Mesendoderm (in vitro differentiated cells): ENCODE data around the gene AGXT.

Experiments
- DNase-seq: peaks from one replicate; pipeline ENCODE4 v3.0.0; 2013
- H2AK5ac ChIP-seq: 2 replicates; pipeline ENCODE4 v1.6.1; 2013; ENCODE audit warnings: low read length, inconsistent platforms
- H2BK120ac ChIP-seq: 2 replicates; pipeline ENCODE4 v1.6.1; 2013; ENCODE audit warnings: low read depth, mild to moderate bottlenecking, low read length, moderate library complexity, mixed read lengths
- H2BK15ac ChIP-seq: replicated peaks from 2 replicates; pipeline ENCODE4 v1.6.1; 2013; ENCODE audit warnings: low read depth, mild to moderate bottlenecking, moderate library complexity
- H2BK5ac ChIP-seq: 2 replicates; pipeline ENCODE4 v1.6.1; 2013; ENCODE audit warnings: low read length, inconsistent platforms
- H3K18ac ChIP-seq: 2 replicates; pipeline ENCODE4 v1.6.1; 2013; ENCODE audit warnings: mild to moderate bottlenecking, low read length, mixed read lengths
- H3K23ac ChIP-seq: one replicate; pipeline ENCODE4 v1.6.1; 2013; ENCODE audit warnings: low read length
- H3K27ac ChIP-seq: 2 replicates; pipeline ENCODE4 v1.5.1; 2013; ENCODE audit warnings: low read depth, mild to moderate bottlenecking, inconsistent platforms, low read length, moderate library complexity
- H3K27me3 ChIP-seq: 2 replicates; pipeline ENCODE4 v1.6.1; 2013; ENCODE audit warnings: low read length, control low read depth, mild to moderate bottlenecking, inconsistent platforms; ENCODE audit not compliant: insufficient read depth, poor library complexity
- H3K36me3 ChIP-seq: 2 replicates; pipeline ENCODE4 v1.6.1; 2013; ENCODE audit warnings: low read length, inconsistent platforms; ENCODE audit not compliant: control insufficient read depth, insufficient read depth
- H3K4ac ChIP-seq: one replicate; pipeline ENCODE4 v1.6.1; 2013; ENCODE audit warnings: low read depth, mild to moderate bottlenecking, low read length, moderate library complexity
- H3K4me1 ChIP-seq: 2 replicates; pipeline ENCODE4 v1.6.1; 2013; ENCODE audit warnings: low read depth, low read length, inconsistent platforms; ENCODE audit not compliant: control insufficient read depth
- H3K4me2 ChIP-seq: 2 replicates; pipeline ENCODE4 v1.6.1; 2013; ENCODE audit warnings: low read length
- H3K4me3 ChIP-seq: 2 replicates; pipeline ENCODE4 v1.5.1; 2013; ENCODE audit warnings: mild to moderate bottlenecking, low read length
- H3K56ac ChIP-seq: one replicate; pipeline ENCODE4 v1.6.1; 2013; ENCODE audit warnings: low read length
- H3K79me1 ChIP-seq: 2 replicates; pipeline ENCODE4 v1.6.1; 2013; ENCODE audit warnings: low read length, inconsistent platforms
- H3K79me2 ChIP-seq: 2 replicates; pipeline ENCODE4 v1.6.1; 2013; ENCODE audit warnings: mild to moderate bottlenecking, low read length; ENCODE audit not compliant: control insufficient read depth, insufficient read depth
- H3K9ac ChIP-seq: 2 replicates; pipeline ENCODE4 v1.6.1; 2013; ENCODE audit warnings: low read length, inconsistent platforms
- H4K5ac ChIP-seq: one replicate; pipeline ENCODE4 v1.6.1; 2013; ENCODE audit warnings: low read length
- H4K8ac ChIP-seq: one replicate; pipeline ENCODE4 v1.6.1; 2013; ENCODE audit warnings: low read depth, mild to moderate bottlenecking, control low read depth, low read length, moderate library complexity
- WGBS: extraction: QIAGEN DNeasy Blood & Tissue Kit; methylation state at CpG from one replicate; pipeline ENCODE4 v1.1.7; 2013; ENCODE audit warnings: low lambda C conversion rate, missing lambda C conversion rate; ENCODE audit not compliant: insufficient coverage; ENCODE audit errors: extremely low coverage; 5-methylcytosine and 5-hydroxymethylcytosine counted together

AGXT gene

GRCh38 chr2:240927390-240927781 is 58.8 kb downstream of the AGXT start:
- Histone ChIP-seq H2AK5ac (no peak overlapping the region), H3K79me1 (no peaks in the 10 kb centered on the region), H4K8ac (no peak overlapping the region), H3K4me2 (no peak overlapping the region), H2BK15ac (no peak overlapping the region), H3K27ac (no peak overlapping the region), H4K5ac (no peak overlapping the region), H3K4me1 (no peaks in the 10 kb centered on the region), H3K9ac (no peak overlapping the region), H3K79me2 (no peaks in the 10 kb centered on the region), H2BK5ac (no peak overlapping the region), H3K4ac (no peak overlapping the region), H3K27me3 (no peaks in the 10 kb centered on the region), H2BK120ac (no peak overlapping the region), H3K56ac (no peak overlapping the region), H3K36me3 (no peaks in the 10 kb centered on the region), H3K18ac (no peak overlapping the region), H3K4me3 (no peak overlapping the region), H3K23ac (no peak overlapping the region)
- no peak for DNase-seq
- no CpG with 5 or more reads among the region's 7 CpGs for WGBS

DNA sequence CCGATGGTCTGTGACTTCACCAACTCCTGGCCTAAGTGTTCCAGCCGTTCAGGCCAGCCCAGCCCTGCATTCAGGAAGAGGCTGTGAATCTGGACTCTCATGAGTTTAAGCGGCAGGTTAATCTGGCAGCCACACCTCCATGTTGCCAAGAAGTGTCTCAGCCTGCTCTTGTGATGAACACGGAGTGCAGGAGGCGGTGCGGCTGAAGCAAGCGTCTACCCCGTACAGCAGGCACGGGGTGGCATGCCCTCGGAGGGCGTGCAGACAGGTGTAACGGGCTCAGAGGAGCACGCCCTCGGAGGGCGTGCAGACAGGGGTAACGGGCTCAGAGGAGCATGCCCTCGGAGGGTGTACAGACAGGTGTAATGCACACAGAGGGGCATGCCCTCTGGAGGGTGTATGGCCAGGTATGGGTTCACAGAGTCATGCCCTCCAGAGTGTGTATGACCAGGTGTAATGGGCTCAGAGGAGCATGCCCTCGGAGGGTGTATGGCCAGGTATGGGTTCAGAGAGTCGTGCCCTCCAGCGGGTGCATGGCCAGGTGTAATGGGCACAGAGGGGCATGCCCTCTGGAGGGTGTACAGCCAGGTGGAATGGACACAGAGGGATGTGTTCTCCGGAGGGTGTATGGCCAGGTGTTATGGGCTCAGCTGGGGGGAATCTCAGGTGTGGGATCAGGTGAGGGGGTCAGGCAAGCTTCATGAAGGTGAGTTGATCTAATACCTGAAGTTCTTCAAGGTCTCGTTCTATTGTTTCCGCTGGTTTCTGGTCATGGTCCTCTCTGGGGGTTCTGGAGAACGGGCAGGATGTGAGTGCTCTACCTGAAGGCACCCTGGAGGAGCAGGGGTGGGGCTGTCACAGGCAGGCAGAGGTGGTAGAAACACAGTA is 60.1 kb downstream of the AGXT start:
- no peaks in the 10 kb centered on the region for H3K79me1 ChIP-seq
- H2AK5ac ChIP-seq = no peak overlapping the region
- no peaks in the 10 kb centered on the region for H3K27me3 ChIP-seq
- H3K23ac ChIP-seq = no peak overlapping the region
- H3K9ac ChIP-seq = no peak overlapping the region
- H3K4me1 ChIP-seq = no peaks in the 10 kb centered on the region
- H3K79me2 ChIP-seq = no peaks in the 10 kb centered on the region
- no peak overlapping the region for H3K27ac ChIP-seq
- H3K4me2 ChIP-seq = no peak overlapping the region
- no peak overlapping the region for H3K18ac ChIP-seq
- DNase-seq = no peak
- no peak overlapping the region for H2BK120ac ChIP-seq
- H3K4me3 ChIP-seq = no peak overlapping the region
- no peak overlapping the region for H4K5ac ChIP-seq
- WGBS = no CpG with 5 or more reads among the region's 24 CpGs
- no peak overlapping the region for H4K8ac ChIP-seq
- no peak overlapping the region for H3K56ac ChIP-seq
- H3K4ac ChIP-seq = no peak overlapping the region
- no peak overlapping the region for H2BK15ac ChIP-seq
- no peak overlapping the region for H2BK5ac ChIP-seq
- no peaks in the 10 kb centered on the region for H3K36me3 ChIP-seq

DNA sequence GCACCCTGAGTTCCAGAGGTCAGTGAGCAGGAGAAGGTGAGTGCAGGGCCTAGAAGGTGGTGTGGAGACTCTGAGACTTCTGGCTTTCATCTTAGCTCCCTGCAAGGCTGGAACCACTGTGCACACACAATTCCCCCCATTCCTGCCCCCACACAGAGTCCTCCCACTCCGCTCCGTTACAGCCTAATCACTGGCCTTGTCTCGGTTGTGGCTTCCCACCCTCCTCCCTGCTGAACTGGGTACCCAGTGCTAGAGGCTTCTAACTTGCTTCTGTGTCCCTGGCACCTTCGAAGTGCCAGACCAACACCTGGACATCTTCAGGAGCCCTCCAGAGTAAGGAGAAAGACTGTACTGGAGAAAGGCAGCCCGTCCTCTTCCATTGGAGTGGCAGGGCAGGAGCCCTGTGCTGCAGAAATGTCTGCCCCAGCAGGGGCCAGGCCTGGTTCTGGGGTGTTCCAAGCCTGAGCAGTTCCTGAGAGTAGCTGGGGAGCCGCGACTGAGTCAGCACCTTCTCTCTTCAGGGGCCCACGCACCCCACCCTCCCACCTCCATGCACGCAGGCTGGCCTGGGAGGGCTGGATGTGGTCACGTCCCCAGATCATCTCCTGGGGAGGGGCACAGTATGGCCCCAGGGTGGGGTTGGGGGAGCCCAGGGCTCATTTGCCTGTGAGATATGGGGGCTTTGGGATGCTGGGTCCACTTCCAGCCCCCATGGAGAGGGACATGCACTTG is 60.9 kb downstream of the AGXT start:
- no peak overlapping the region for H3K56ac ChIP-seq
- H3K4me2 ChIP-seq = no peak overlapping the region
- no peak overlapping the region for H4K8ac ChIP-seq
- no CpG with 5 or more reads among the region's 10 CpGs for WGBS
- no peak overlapping the region for H2BK15ac ChIP-seq
- DNase-seq = no peak
- no peaks in the 10 kb centered on the region for H3K4me1 ChIP-seq
- no peak overlapping the region for H2BK120ac ChIP-seq
- no peak overlapping the region for H3K18ac ChIP-seq
- H3K9ac ChIP-seq = no peak overlapping the region
- H3K36me3 ChIP-seq = no peaks in the 10 kb centered on the region
- no peak overlapping the region for H4K5ac ChIP-seq
- no peaks in the 10 kb centered on the region for H3K79me2 ChIP-seq
- H3K27me3 ChIP-seq = no peaks in the 10 kb centered on the region
- no peak overlapping the region for H2AK5ac ChIP-seq
- H3K79me1 ChIP-seq = no peaks in the 10 kb centered on the region
- H3K4ac ChIP-seq = no peak overlapping the region
- H2BK5ac ChIP-seq = no peak overlapping the region
- no peak overlapping the region for H3K4me3 ChIP-seq
- H3K27ac ChIP-seq = no peak overlapping the region
- no peak overlapping the region for H3K23ac ChIP-seq
